SH-SY5Y (cell line): Measurements from ENCODE around the gene NRG2.

Experiments used
- GATA2 ChIP-seq: IDR thresholded peaks from 2 replicates; pipeline ENCODE4 v1.6.1; 2011; ENCODE audit warnings: mild to moderate bottlenecking, low read depth, low read length
- GATA3 ChIP-seq: IDR thresholded peaks from 2 replicates; pipeline ENCODE4 v1.6.1; 2011; ENCODE audit warnings: low read depth, mild to moderate bottlenecking, low read length, moderate library complexity

- TF ChIP-seq GATA2 (no peak), GATA3 (no peak)
Measured at GRCh38 chr5:139825690-139826089, 217.4 kb downstream of the NRG2 start.
